ENCODE data around the gene PDGFB.

The PDGFB gene

GRCh38 chr22:39231197-39231950, 13.4 kb downstream of the PDGFB start:
- Histone ChIP-seq H3K4me2 (no peak overlapping the region), H3K27me3 (peaks cover 100% of the 10 kb centered on the region), H3K9ac (no peak overlapping the region), H4K20me1 (peaks cover 88% of the 10 kb centered on the region), H3K36me3 (no peaks in the 10 kb centered on the region), H3K9me3 (no peaks in the 10 kb centered on the region), H3K4me1 (peaks cover 33% of the 10 kb centered on the region), H3K27ac (no peak overlapping the region), H3K4me3 (no peak overlapping the region)
- TF ChIP-seq Cebpa-rat (IDR thresholded peaks at IDR 0.05) = no peak

- no peak overlapping the region for H3K27ac ChIP-seq
- peaks cover 25% of the 10 kb centered on the region for H3K4me1 ChIP-seq
- no peaks in the 10 kb centered on the region for H3K36me3 ChIP-seq
- H3K9ac ChIP-seq = no peak overlapping the region
- H3K4me2 ChIP-seq = no peak overlapping the region; the same call in 1 of the 2 replicates
- TF ChIP-seq Cebpa-rat (IDR thresholded peaks at IDR 0.05) = no peak
- H3K27me3 ChIP-seq = peaks cover 100% of the 10 kb centered on the region
- H4K20me1 ChIP-seq = peaks cover 88% of the 10 kb centered on the region
- no peak overlapping the region for H3K4me3 ChIP-seq
- H3K9me3 ChIP-seq = no peaks in the 10 kb centered on the region
Observed at GRCh38 chr22:39230261-39231196, 14.3 kb downstream of the PDGFB start.

- H3K9ac ChIP-seq = no peak overlapping the region
- no peaks in the 10 kb centered on the region for H3K9me3 ChIP-seq
- peaks cover 88% of the 10 kb centered on the region for H4K20me1 ChIP-seq
- H3K4me1 ChIP-seq = peaks cover 17% of the 10 kb centered on the region
- no peak overlapping the region for H3K4me3 ChIP-seq
- no peaks in the 10 kb centered on the region for H3K36me3 ChIP-seq
- H3K27me3 ChIP-seq = peaks cover 100% of the 10 kb centered on the region
- TF ChIP-seq Cebpa-rat (IDR thresholded peaks at IDR 0.05) = no peak
- H3K4me2 ChIP-seq = no peak overlapping the region
- H3K27ac ChIP-seq = no peak overlapping the region
Observed at GRCh38 chr22:39229688-39230260, 15.0 kb downstream of the PDGFB start.

- H3K4me2 ChIP-seq = no peak overlapping the region
- H3K36me3 ChIP-seq = no peaks in the 10 kb centered on the region
- H3K9me3 ChIP-seq = no peaks in the 10 kb centered on the region
- no peak overlapping the region for H3K27ac ChIP-seq
- TF ChIP-seq Cebpa-rat (IDR thresholded peaks at IDR 0.05) = no peak
- peaks cover 87% of the 10 kb centered on the region for H4K20me1 ChIP-seq
- peaks cover 12% of the 10 kb centered on the region; the same call in 1 of the 2 replicates for H3K4me1 ChIP-seq
- peaks cover 100% of the 10 kb centered on the region for H3K27me3 ChIP-seq
- no peak overlapping the region for H3K4me3 ChIP-seq
- no peak overlapping the region for H3K9ac ChIP-seq
Observed at GRCh38 chr22:39229075-39229474, 15.7 kb downstream of the PDGFB start.

DNA sequence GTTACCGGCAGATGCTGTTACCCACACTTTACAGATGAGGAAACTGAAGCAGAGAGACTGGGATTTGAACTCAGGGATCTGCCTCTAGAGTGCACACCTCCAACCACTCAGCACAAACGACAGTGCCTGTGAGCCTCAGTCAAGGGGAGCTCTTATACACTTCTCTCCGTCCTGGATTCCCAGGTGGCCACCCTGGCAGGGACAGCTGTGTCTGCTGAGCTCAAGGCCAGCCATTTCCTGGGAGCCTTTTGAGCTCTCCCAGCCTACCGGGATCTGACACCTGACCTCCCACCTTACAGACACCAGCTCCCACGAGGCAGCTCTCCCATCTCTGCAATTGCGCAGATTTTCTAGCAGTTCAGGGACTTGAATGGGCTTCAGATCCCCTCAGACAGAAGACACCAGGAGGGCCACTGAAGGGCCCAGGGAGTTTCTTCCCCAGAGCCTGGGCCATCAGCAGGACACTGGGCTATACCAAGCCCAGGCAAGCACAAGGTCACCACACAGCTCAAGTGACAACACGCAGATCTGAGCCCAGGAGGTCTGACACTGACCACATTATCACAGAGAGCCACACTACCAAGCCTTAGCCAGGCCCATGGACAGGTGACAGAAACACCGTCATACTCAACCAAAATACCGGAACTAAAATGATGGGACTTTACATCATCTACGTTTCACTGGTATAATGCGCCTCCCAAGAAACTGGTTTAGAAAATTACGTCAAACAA, 17.1 kb downstream of the PDGFB start:
- Histone ChIP-seq H3K27me3 (peaks cover 100% of the 10 kb centered on the region), H3K4me1 (peaks cover 15% of the 10 kb centered on the region; the same call in 1 of the 2 replicates), H3K27ac (no peak overlapping the region), H3K4me3 (no peak overlapping the region), H3K4me2 (no peak overlapping the region), H3K9ac (no peak overlapping the region), H4K20me1 (peaks cover 83% of the 10 kb centered on the region), H3K9me3 (no peaks in the 10 kb centered on the region), H3K36me3 (no peaks in the 10 kb centered on the region)
- no peak for TF ChIP-seq Cebpa-rat (IDR thresholded peaks at IDR 0.05)

- H3K9ac ChIP-seq = no peak overlapping the region
- no peak overlapping the region for H3K27ac ChIP-seq
- no peak overlapping the region for H3K4me2 ChIP-seq
- H3K36me3 ChIP-seq = no peaks in the 10 kb centered on the region
- H3K9me3 ChIP-seq = no peaks in the 10 kb centered on the region
- peaks cover 100% of the 10 kb centered on the region for H3K27me3 ChIP-seq
- TF ChIP-seq Cebpa-rat (IDR thresholded peaks at IDR 0.05) = no peak
- H3K4me3 ChIP-seq = no peak overlapping the region
- H4K20me1 ChIP-seq = peaks cover 70% of the 10 kb centered on the region
- peaks cover 16% of the 10 kb centered on the region; the same call in 1 of the 2 replicates for H3K4me1 ChIP-seq
Observed at GRCh38 chr22:39226353-39226752, 18.4 kb downstream of the PDGFB start.

DNA sequence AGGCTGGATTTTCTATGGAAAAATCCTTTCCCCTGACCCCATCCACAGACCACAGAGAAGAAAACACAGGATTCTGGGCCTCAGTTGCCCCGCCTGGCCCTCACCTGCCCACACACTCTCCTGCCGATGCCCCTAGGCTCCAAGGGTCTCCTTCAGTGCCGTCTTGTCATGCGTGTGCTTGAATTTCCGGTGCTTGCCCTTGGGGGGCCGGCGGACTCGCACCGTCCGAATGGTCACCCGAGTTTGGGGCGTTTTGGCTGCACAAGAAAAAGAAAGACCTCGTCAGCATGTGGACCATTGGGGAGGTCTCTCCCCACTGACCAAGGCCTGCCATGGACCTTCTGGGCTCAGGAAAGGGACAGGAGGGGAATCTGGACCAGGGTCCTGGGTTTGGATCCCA, 19.2 kb downstream of the PDGFB start:
- Histone ChIP-seq H3K4me3 (no peak overlapping the region), H3K9me3 (no peaks in the 10 kb centered on the region), H3K4me1 (peaks cover 15% of the 10 kb centered on the region; the same call in 1 of the 2 replicates), H4K20me1 (peaks cover 62% of the 10 kb centered on the region), H3K27ac (no peak overlapping the region), H3K36me3 (no peaks in the 10 kb centered on the region), H3K9ac (no peak overlapping the region), H3K4me2 (no peak overlapping the region), H3K27me3 (peaks cover 97% of the 10 kb centered on the region)
- no peak for TF ChIP-seq Cebpa-rat (IDR thresholded peaks at IDR 0.05)

DNA sequence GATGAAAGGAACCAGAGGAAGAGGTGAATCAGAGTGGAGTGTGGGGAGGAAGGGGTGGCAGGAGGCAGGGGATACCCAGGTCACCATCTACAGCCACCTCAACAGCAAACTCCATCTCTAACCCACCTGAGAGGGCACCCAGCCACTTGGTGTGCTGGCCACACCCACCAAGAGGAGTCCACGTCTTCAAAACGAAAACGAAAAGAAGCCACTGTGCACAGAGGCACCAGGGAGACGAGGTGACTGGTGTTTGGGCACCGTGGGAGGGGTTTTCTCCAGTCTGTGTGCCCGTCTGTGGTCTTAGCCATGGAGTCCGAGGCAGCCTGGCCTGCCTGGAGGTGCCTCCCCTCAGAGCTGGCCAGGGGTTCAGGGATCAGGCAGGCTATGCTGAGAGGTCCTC, 20.2 kb downstream of the PDGFB start:
- Histone ChIP-seq H3K4me3 (no peak overlapping the region), H3K27me3 (peaks cover 87% of the 10 kb centered on the region), H3K27ac (no peak overlapping the region), H3K4me2 (no peak overlapping the region), H4K20me1 (peaks cover 52% of the 10 kb centered on the region), H3K36me3 (no peaks in the 10 kb centered on the region), H3K9ac (no peak overlapping the region), H3K4me1 (peaks cover 9% of the 10 kb centered on the region; the same call in 1 of the 2 replicates), H3K9me3 (peaks cover under 1% of the 10 kb centered on the region; the same call in 1 of the 2 replicates)
- no peak for TF ChIP-seq Cebpa-rat (IDR thresholded peaks at IDR 0.05)

All from BLaER1 (cell line).